ENCODE data around the gene TEAD4. TPM values are rescaled to one million over a fixed set of nuclear protein-coding genes. Genes with fewer than 3 reads are reported as not detected.
"Not testable (repeated sequence)": the region's sequence is repeated elsewhere in the genome, so short reads cannot be mapped to it uniquely, and the experiment has no call there.

The TEAD4 gene
- total and polyA plus RNA-seq, 3 donors from 2014 or later = 9.7 to 16.1 (median 10.9) TPM

DNA sequence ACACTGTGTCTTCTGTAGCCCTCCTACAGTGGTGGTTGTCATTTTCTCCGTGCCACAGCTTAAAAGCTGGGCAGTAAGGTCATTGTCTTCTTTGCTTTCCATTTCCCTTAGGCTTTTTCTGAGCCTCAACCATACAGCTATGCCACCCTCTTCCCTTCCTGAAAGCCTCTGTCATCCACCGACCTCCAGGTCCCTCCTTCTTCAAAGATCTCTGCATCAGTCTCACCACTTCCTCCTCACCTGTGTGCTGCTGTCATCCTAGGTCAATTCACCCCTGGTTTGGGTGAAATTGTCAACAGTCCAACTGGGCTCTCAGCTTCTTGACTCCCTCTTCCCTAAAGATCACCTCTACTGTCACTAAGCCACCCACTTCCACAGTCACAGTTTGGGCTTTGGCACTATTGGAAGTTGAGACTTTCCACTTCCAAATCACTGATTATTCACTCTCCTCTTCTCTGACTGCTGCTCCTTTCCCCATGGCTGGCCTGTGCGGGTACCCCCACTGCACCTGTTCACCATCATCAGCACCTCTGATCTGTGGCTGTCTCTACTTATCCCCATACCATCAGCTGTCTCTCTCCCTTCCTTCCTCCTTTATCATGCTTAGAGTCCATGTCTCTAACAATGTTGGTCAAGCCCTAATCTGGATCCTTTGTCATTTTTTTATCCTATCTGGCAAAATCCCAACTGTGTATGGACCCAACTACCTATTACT is 102.5 kb downstream of the TEAD4 start:
- intact Hi-C loops (cut with DNase I; ENCODE audit: low total_unique reads) = no loop called here
- Histone ChIP-seq H3K27ac (no peak overlapping the region), H3K36me3 (ENCODE audit: low read depth, missing control alignments) (no peaks in the 10 kb centered on the region), H3K4me1 (no peaks in the 10 kb centered on the region), H3K9me3 (no peaks in the 10 kb centered on the region), H3K27me3 (no peaks in the 10 kb centered on the region), H3K4me3 (no peak overlapping the region)
- TF ChIP-seq, protein P1, sequence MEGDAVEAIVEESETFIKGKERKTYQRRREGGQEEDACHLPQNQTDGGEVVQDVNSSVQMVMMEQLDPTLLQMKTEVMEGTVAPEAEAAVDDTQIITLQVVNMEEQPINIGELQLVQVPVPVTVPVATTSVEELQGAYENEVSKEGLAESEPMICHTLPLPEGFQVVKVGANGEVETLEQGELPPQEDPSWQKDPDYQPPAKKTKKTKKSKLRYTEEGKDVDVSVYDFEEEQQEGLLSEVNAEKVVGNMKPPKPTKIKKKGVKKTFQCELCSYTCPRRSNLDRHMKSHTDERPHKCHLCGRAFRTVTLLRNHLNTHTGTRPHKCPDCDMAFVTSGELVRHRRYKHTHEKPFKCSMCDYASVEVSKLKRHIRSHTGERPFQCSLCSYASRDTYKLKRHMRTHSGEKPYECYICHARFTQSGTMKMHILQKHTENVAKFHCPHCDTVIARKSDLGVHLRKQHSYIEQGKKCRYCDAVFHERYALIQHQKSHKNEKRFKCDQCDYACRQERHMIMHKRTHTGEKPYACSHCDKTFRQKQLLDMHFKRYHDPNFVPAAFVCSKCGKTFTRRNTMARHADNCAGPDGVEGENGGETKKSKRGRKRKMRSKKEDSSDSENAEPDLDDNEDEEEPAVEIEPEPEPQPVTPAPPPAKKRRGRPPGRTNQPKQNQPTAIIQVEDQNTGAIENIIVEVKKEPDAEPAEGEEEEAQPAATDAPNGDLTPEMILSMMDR (IDR thresholded peaks at IDR 0.05) = no peak
- TF ChIP-seq POLR2A (IDR thresholded peaks at IDR 0.05) = no peak
- no peak for DNase-seq
- 77 to 84% methylated on average over 3 of the region's 3 CpGs for WGBS, 2 donors

DNA sequence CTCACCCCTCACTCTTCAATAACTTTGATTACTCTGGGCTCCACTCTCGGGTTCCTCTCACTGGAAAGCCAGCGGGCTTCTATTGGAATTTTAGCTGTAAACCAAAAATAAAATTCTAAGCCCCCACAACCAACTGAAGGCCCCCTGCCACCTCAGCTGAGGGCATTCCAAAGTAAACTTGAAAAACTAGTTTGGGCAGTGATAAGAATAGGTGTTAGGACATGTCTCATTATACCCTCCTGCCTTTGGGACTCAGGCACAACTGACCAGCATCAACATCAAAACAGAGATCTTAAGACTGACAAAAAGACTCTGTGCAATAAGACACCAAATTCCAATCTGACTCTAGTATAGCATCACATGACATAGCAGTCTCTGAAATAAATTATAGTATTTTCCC is 106.1 kb downstream of the TEAD4 start:
- intact Hi-C loops (cut with DNase I; ENCODE audit: low total_unique reads) = no loop called here
- no peaks in the 10 kb centered on the region for H3K27me3 ChIP-seq
- H3K4me1 ChIP-seq = no peaks in the 10 kb centered on the region
- 86 to 90% methylated on average over 2 of the region's 2 CpGs for WGBS, 2 donors
- H3K27ac ChIP-seq = no peak overlapping the region
- no peak for DNase-seq
- H3K4me3 ChIP-seq = no peak overlapping the region
- TF ChIP-seq POLR2A (IDR thresholded peaks at IDR 0.05) = no peak
- TF ChIP-seq, protein P1 (IDR thresholded peaks at IDR 0.05) = no peak
- no peaks in the 10 kb centered on the region for H3K36me3 ChIP-seq (ENCODE audit: low read depth, missing control alignments)
- H3K9me3 ChIP-seq = no peaks in the 10 kb centered on the region

DNA sequence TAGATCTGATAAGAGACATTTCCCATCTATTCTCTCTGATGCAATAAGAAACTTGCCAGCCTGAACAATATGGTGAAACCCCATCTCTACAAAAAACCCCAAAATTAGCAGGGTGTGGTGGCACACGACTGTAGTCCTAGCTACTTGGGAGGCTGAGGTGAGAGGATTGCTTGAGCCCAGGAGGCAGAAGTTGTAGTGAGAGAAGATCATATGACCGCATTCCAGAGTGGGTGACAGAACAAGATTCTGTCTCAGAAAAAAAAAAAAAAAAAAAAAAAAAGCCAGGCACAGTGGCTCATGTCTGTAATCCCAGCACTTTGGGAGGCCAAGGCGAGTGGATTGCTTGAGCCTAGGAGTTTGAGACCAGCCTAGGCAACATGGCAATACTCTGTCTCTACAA is 106.6 kb downstream of the TEAD4 start:
- 96 to 97% methylated on average over 3 of the region's 3 CpGs for WGBS, 2 donors

DNA sequence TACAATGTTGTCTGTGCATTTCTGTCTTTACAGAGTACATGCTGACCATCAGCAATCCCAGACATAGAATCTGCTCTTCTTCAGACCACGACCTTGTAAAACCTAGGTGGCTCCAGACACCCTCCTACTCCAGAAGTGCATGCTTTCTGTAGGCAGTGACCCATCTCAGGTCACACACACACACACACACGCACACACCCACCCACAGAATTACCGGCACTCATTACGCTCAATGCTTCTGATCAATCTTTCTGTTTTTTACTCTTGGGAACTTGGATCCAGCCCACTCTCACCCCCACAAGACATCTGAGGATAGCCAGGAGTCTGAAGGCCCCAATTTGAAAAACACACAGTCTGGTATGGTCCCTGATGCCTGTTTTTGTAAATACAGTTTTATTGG is 110.5 kb downstream of the TEAD4 start:
- H3K27me3 ChIP-seq = no peaks in the 10 kb centered on the region
- 88 to 89% methylated on average over 4 of the region's 4 CpGs for WGBS, 2 donors

More for the DNA sequence above, 106.6 kb downstream of the TEAD4 start:
- H3K36me3 ChIP-seq (ENCODE audit: low read depth, missing control alignments); H3K9me3 ChIP-seq; H3K27me3 ChIP-seq; H3K4me1 ChIP-seq; H3K27ac ChIP-seq; H3K4me3 ChIP-seq; intact Hi-C loops (cut with DNase I; ENCODE audit: low total_unique reads); DNase-seq: not testable (repeated sequence)

DNA sequence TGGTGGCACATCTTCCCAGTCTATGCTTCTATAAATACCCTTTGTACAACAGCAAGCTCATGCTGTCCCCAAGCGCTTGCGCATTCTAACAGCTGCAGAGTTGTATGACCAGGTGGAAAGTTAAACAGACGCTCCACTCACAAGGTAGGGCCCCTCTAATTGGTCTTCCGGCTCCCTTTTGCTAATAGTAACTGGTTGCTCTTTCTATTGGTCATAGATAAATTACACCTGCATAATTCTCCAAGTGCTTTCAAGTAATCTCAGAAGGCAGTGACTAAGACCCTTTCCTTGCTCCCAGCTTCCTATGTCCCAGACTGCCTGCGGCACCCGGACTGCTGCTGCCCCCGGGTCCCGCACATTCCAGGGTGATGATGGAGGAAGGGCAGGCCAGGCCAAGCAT is 111.9 kb downstream of the TEAD4 start:
- no peak overlapping the region for H3K4me3 ChIP-seq
- no peak for DNase-seq
- WGBS, 2 donors = 95% methylated on average over 8 of the region's 8 CpGs
- no peaks in the 10 kb centered on the region for H3K9me3 ChIP-seq
- H3K4me1 ChIP-seq = peaks cover 2% of the 10 kb centered on the region
- intact Hi-C loops (cut with DNase I; ENCODE audit: low total_unique reads) = loop anchor here (5.0 to 10.0 kb wide), 2 partner anchors 64 to 201 kb away; no protein-coding TSS in a partner anchor
- TF ChIP-seq POLR2A (IDR thresholded peaks at IDR 0.05) = no peak
- TF ChIP-seq, protein P1 (IDR thresholded peaks at IDR 0.05) = no peak
- no peaks in the 10 kb centered on the region for H3K27me3 ChIP-seq
- H3K27ac ChIP-seq = no peak overlapping the region
- no peaks in the 10 kb centered on the region for H3K36me3 ChIP-seq (ENCODE audit: low read depth, missing control alignments)

More for the DNA sequence above, 110.5 kb downstream of the TEAD4 start:
- no peaks in the 10 kb centered on the region for H3K4me1 ChIP-seq
- intact Hi-C loops (cut with DNase I; ENCODE audit: low total_unique reads) = loop anchor here (5.0 to 10.0 kb wide), 2 partner anchors 65 to 203 kb away; no protein-coding TSS in a partner anchor
- H3K9me3 ChIP-seq = no peaks in the 10 kb centered on the region
- H3K36me3 ChIP-seq (ENCODE audit: low read depth, missing control alignments) = no peaks in the 10 kb centered on the region
- no peak overlapping the region for H3K27ac ChIP-seq
- TF ChIP-seq, protein P1 (IDR thresholded peaks at IDR 0.05) = no peak
- TF ChIP-seq POLR2A (IDR thresholded peaks at IDR 0.05) = no peak
- DNase-seq = no peak
- H3K4me3 ChIP-seq = no peak overlapping the region
